ENCODE measurements around the gene RUNX3. TPM values are rescaled to one million over a fixed set of nuclear protein-coding genes. Genes with fewer than 3 reads are reported as not detected.

Gene RUNX3
- total and polyA plus RNA-seq, 2 of the 8 experiments (the other 6 are each of a cell fraction or from before 2014, with no cell fraction given) = 0.62 to 0.82 TPM

DNA sequence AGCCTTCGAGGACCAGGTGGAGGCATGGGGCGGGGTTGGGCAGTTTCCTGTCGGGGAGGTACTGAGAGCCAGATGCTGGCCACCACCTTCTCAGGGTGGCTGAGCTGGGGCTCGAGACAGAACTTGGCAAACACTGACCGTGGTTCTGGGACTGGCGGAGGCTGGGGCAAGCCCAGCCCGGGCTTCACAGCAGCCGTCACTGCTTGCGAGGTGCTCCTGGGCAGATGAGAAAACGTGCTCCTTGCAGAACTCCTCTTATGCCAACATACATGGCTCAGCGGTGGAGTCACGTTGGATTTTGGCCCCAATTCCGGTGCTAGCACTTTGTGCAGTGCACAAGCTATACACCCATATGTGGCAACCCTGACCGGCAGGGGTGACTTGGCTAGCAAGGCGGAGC, 69.2 kb downstream of the RUNX3 start:
- POLR2A ChIA-PET (ENCODE audit: partially characterized antibody) = interaction anchor here (1.0 kb wide), 1 partner anchor 177 kb away, joined by 4 read pairs; no protein-coding TSS in a partner anchor

More for the DNA sequence above, 69.2 kb downstream of the RUNX3 start:
- Histone ChIP-seq H3K36me3 (ENCODE audit: control insufficient read depth in 2 of 4, insufficient read depth in 4 of 4, low read length in 3 of 4) (no peaks in the 10 kb centered on the region), H4K5ac (ENCODE audit: insufficient read length, low read depth, low read length) (no peak overlapping the region), H4K91ac (replicated peaks; ENCODE audit: insufficient read length, low read length) (no peak overlapping the region), H3K23me2 (ENCODE audit: low read depth, low read length) (no peaks in the 10 kb centered on the region), H2BK15ac (ENCODE audit: low read length) (no peak overlapping the region), H3K4me3 (ENCODE audit: extremely low read depth in 1 of 4, insufficient read depth in 2 of 4, low read depth in 3 of 4, low read length in 4 of 4) (no peak overlapping the region), H3K4me2 (ENCODE audit: insufficient read depth in 1 of 2, low read depth in 2 of 2, low read length in 2 of 2) (no peak overlapping the region), H2BK120ac (replicated peaks; ENCODE audit: low read depth, low read length) (no peak overlapping the region), H2AFZ (ENCODE audit: low read length) (no peak overlapping the region), H3K9me3 (ENCODE audit: insufficient read depth in 2 of 2, low read depth in 1 of 2, low read length in 1 of 2) (no peaks in the 10 kb centered on the region), H3K79me1 (ENCODE audit: low read depth, low read length) (no peaks in the 10 kb centered on the region), H3K4me1 (replicated peaks in 1 of 4; ENCODE audit: control insufficient read depth in 3 of 4, insufficient read depth in 4 of 4, low read length in 3 of 4) (peaks cover 0 to 4% (median 4%) of the 10 kb centered on the region in 4 experiments; a peak in 3 of 7 replicates), H2BK20ac (ENCODE audit: low read length) (no peak overlapping the region), H3K18ac (ENCODE audit: extremely low read depth, low read length) (no peak overlapping the region), H2BK12ac (ENCODE audit: low read depth, low read length) (no peak overlapping the region), H2BK5ac (ENCODE audit: low read depth, low read length) (no peak overlapping the region), H3K27me3 (replicated peaks in 1 of 4; ENCODE audit: control insufficient read depth in 3 of 4, extremely low read depth in 1 of 4, insufficient read depth in 3 of 4, low read length in 3 of 4) (peaks cover 0 to 4% (median 0%) of the 10 kb centered on the region in 4 experiments; a peak in 2 of 7 replicates), H3K27ac (ENCODE audit: low read depth, low read length) (no peak overlapping the region), H3K9ac (replicated peaks in 1 of 4; ENCODE audit: extremely low read depth in 1 of 4, low read depth in 3 of 4, low read length in 3 of 4) (no peak overlapping the region), H3K14ac (ENCODE audit: insufficient read length) (no peak overlapping the region), H4K8ac (ENCODE audit: extremely low read depth, insufficient read depth, low read length) (0 out of 2 replicates have a peak overlapping the region, but pooled peaks have one; percentile 18), H3K4ac (replicated peaks; ENCODE audit: insufficient read length, low read depth, low read length) (no peak overlapping the region), H3K79me2 (ENCODE audit: control insufficient read depth in 1 of 2, insufficient read depth in 2 of 2, low read length in 2 of 2) (no peaks in the 10 kb centered on the region), H4K20me1 (replicated peaks in 1 of 2; ENCODE audit: control insufficient read depth in 1 of 2, insufficient read depth in 2 of 2, low read length in 2 of 2) (no peaks in the 10 kb centered on the region), H2AK5ac (ENCODE audit: low read depth, low read length) (0 out of 2 replicates have a peak overlapping the region, but pooled peaks have one; percentile 24), H3K23ac (ENCODE audit: insufficient read length) (no peak overlapping the region), H3K56ac (replicated peaks; ENCODE audit: insufficient read length, low read depth, low read length) (no peak overlapping the region)
- 94% methylated on average over 15 of the region's 15 CpGs; no CpG with 5 or more reads in 1 of the 2 experiments for WGBS, 2 experiments (ENCODE audit: extremely low coverage in 1 of 2, insufficient coverage in 1 of 2, insufficient read length in 1 of 2, insufficient replicate concordance in 2 of 2, low coverage in 1 of 2, low lambda C conversion rate in 2 of 2, missing lambda C conversion rate in 1 of 2)
- no peak for DNase-seq (ENCODE audit: low read depth in 1 of 2, low spot score in 2 of 2)
- CTCF ChIA-PET (ENCODE audit: partially characterized antibody) = interaction anchor here (1.0 to 2.2 kb wide), 8 partner anchors 11 to 157 kb away, joined by 3 to 8 read pairs (median 4); no protein-coding TSS in a partner anchor
- no peak for FAIRE-seq
- TF ChIP-seq SUZ12 (IDR thresholded peaks at IDR 0.05; ENCODE audit: low read length) = no peak
- no peak for TF ChIP-seq KDM1A (IDR thresholded peaks at IDR 0.05; ENCODE audit: borderline replicate concordance, low read length)
- no peak for TF ChIP-seq POLR2A (IDR thresholded peaks at IDR 0.05; ENCODE audit: control extremely low read depth in 1 of 2, low read depth in 2 of 2, low read length in 2 of 2)
- no peak for TF ChIP-seq NANOG (IDR thresholded peaks at IDR 0.05; ENCODE audit: insufficient read depth, low read depth, low read length, poor library complexity, severe bottlenecking)
- TF ChIP-seq KDM5A (IDR thresholded peaks at IDR 0.05; ENCODE audit: low read length) = no peak
- no peak for TF ChIP-seq BCL11A (IDR thresholded peaks at IDR 0.05; ENCODE audit: low read depth in 2 of 2, low read length in 2 of 2)
- no peak for TF ChIP-seq GTF2F1 (IDR thresholded peaks at IDR 0.05; ENCODE audit: borderline replicate concordance, low read depth, low read length)
- no peak for TF ChIP-seq JUN (IDR thresholded peaks at IDR 0.05; ENCODE audit: low read depth, low read length)
- no peak for TF ChIP-seq CHD2 (IDR thresholded peaks at IDR 0.05; ENCODE audit: low read length)
- TF ChIP-seq FOSL1 (IDR thresholded peaks at IDR 0.05; ENCODE audit: insufficient read depth, low read depth, low read length) = no peak
- TF ChIP-seq ASH2L (IDR thresholded peaks at IDR 0.05; ENCODE audit: low read length) = no peak
- TF ChIP-seq POLR2AphosphoS5 (IDR thresholded peaks at IDR 0.05; ENCODE audit: low read depth, low read length) = no peak
- TF ChIP-seq CHD1 (IDR thresholded peaks at IDR 0.05; ENCODE audit: low read depth, low read length) = no peak

All from H1 (cell line).